ENCODE results near the gene C16orf89. TPM values are rescaled to one million over a fixed set of nuclear protein-coding genes. Genes with fewer than 3 reads are reported as not detected.

C16orf89 gene
- total RNA-seq, 2 donors from 2014 or later = 2.6 to 17.1 TPM

GRCh38 chr16:5012887-5013286 is 52.9 kb downstream of the C16orf89 start:
- intact Hi-C loops (cut with DNase I) = no loop called here
- 69 to 71% methylated on average over 6 of the region's 6 CpGs for WGBS, 2 donors
- no peak for TF ChIP-seq CTCF (IDR thresholded peaks at IDR 0.05)
- TF ChIP-seq POLR2A (IDR thresholded peaks at IDR 0.05) = no peak

GRCh38 chr16:5011637-5012036 is 54.1 kb downstream of the C16orf89 start:
- no peaks in the 10 kb centered on the region for H3K9me3 ChIP-seq
- H3K4me1 ChIP-seq = no peaks in the 10 kb centered on the region
- intact Hi-C loops (cut with DNase I) = no loop called here
- TF ChIP-seq POLR2A (IDR thresholded peaks at IDR 0.05) (no peak), CTCF (IDR thresholded peaks at IDR 0.05) (no peak)
- H3K27ac ChIP-seq = no peak overlapping the region
- H3K4me3 ChIP-seq = no peak overlapping the region
- 64 to 66% methylated on average over 4 of the region's 4 CpGs for WGBS, 2 donors
- no peaks in the 10 kb centered on the region for H3K36me3 ChIP-seq (replicated peaks in 1 of 2; ENCODE audit: insufficient read depth in 1 of 2, low read depth in 2 of 2)
- ATAC-seq = no peak
- DNase-seq = no peak
- H3K27me3 ChIP-seq = no peaks in the 10 kb centered on the region

More at GRCh38 chr16:5012887-5013286, 52.9 kb downstream of the C16orf89 start:
- H3K36me3 ChIP-seq (replicated peaks in 1 of 2; ENCODE audit: insufficient read depth in 1 of 2, low read depth in 2 of 2) = no peaks in the 10 kb centered on the region
- H3K4me1 ChIP-seq = no peaks in the 10 kb centered on the region
- no peak for ATAC-seq
- no peak overlapping the region for H3K4me3 ChIP-seq
- H3K27ac ChIP-seq = no peak overlapping the region
- no peak for DNase-seq
- no peaks in the 10 kb centered on the region for H3K27me3 ChIP-seq
- H3K9me3 ChIP-seq = no peaks in the 10 kb centered on the region

GRCh38 chr16:5010576-5011329 is 55.0 kb downstream of the C16orf89 start:
- TF ChIP-seq CTCF (IDR thresholded peaks at IDR 0.05) (no peak), POLR2A (IDR thresholded peaks at IDR 0.05) (no peak)

GRCh38 chr16:5008311-5008731 is 57.4 kb downstream of the C16orf89 start:
- Histone ChIP-seq H3K27ac (no peak overlapping the region), H3K4me1 (no peaks in the 10 kb centered on the region), H3K4me3 (no peak overlapping the region), H3K27me3 (no peaks in the 10 kb centered on the region), H3K9me3 (no peaks in the 10 kb centered on the region), H3K36me3 (replicated peaks in 1 of 2; ENCODE audit: insufficient read depth in 1 of 2, low read depth in 2 of 2) (no peaks in the 10 kb centered on the region)
- no peak for TF ChIP-seq POLR2A (IDR thresholded peaks at IDR 0.05)
- TF ChIP-seq CTCF (IDR thresholded peaks at IDR 0.05) = no peak
- DNase-seq (no peak), ATAC-seq (no peak)
- WGBS, 2 donors = 82 to 84% methylated on average over 9 to 18 of the region's 18 CpGs
- intact Hi-C loops (cut with DNase I) = no loop called here

More at GRCh38 chr16:5010576-5011329, 55.0 kb downstream of the C16orf89 start:
- Histone ChIP-seq H3K27me3 (no peaks in the 10 kb centered on the region), H3K4me1 (no peaks in the 10 kb centered on the region), H3K4me3 (no peak overlapping the region), H3K27ac (no peak overlapping the region), H3K9me3 (no peaks in the 10 kb centered on the region), H3K36me3 (replicated peaks in 1 of 2; ENCODE audit: insufficient read depth in 1 of 2, low read depth in 2 of 2) (no peaks in the 10 kb centered on the region)
- DNase-seq (no peak), ATAC-seq (no peak)
- 48 to 49% methylated on average over 3 to 15 of the region's 15 CpGs for WGBS, 2 donors
- intact Hi-C loops (cut with DNase I) = no loop called here

- Histone ChIP-seq H3K4me1 (peaks cover 4% of the 10 kb centered on the region), H3K9me3 (no peaks in the 10 kb centered on the region), H3K27me3 (no peaks in the 10 kb centered on the region), H3K36me3 (replicated peaks in 1 of 2; ENCODE audit: insufficient read depth in 1 of 2, low read depth in 2 of 2) (no peaks in the 10 kb centered on the region), H3K4me3 (no peak overlapping the region), H3K27ac (no peak overlapping the region)
- 80 to 84% methylated on average over 9 to 10 of the region's 10 CpGs for WGBS, 2 donors
- no peak for TF ChIP-seq POLR2A (IDR thresholded peaks at IDR 0.05)
- TF ChIP-seq CTCF (IDR thresholded peaks at IDR 0.05) = no peak
- intact Hi-C loops (cut with DNase I) = no loop called here
- no peak for DNase-seq
- no peak for ATAC-seq
These were observed 58.5 kb downstream of the C16orf89 start for GRCh38 chr16:5007256-5007655.

Data from body of pancreas (tissue), 4 donors.